ENCODE data around the gene ACTN4. TPM values are rescaled to one million over a fixed set of nuclear protein-coding genes. Genes with fewer than 3 reads are reported as not detected.

The ACTN4 gene
- total RNA-seq, 1 experiment from 2014 or later = 1,462 TPM

DNA sequence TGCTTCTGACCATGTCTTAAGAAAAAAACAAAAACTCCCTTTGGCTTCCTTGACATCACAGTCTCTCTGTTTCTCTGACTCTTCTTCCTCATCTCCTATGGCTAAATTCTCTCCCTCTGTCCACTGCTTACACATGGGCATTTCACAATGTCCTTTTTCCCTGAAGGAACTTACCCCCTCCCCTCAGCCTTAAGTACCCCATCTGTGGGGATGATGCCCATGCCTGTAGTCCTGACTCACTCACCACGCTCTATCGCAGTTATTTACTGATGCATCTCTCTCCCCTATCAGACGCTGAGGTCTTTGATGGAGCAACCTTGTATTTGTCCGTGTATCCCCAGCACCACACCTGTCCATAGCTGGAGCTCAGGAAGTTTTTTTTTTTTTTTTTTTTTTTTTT is 32.4 kb downstream of the ACTN4 start:
- Mint-ChIP-seq H3K4me1 (ENCODE audit: low read depth, unreplicated experiment) (peaks cover 97% of the 10 kb centered on the region), H3K27me3 (ENCODE audit: unreplicated experiment) (no peaks in the 10 kb centered on the region), H3K27ac (ENCODE audit: unreplicated experiment) (peak overlapping the region; percentile 85), H3K4me3 (ENCODE audit: low read depth, unreplicated experiment) (peak overlapping the region; percentile 31), H3K36me3 (ENCODE audit: insufficient read depth, unreplicated experiment) (peaks cover 100% of the 10 kb centered on the region), H3K9me3 (ENCODE audit: low read depth, unreplicated experiment) (peaks cover 3% of the 10 kb centered on the region)
- no TSS peak for BruUV-seq (replicated peaks)
- intact Hi-C loops (cut with micrococcal nuclease; ENCODE audit: unreplicated experiment) = no loop called here
- no peak for TF ChIP-seq CTCF (IDR thresholded peaks at IDR 0.05; ENCODE audit: unreplicated experiment)
- CTCF ChIA-PET = interaction anchor here (0.5 to 0.6 kb wide), 2 partner anchors 135 to 159 kb away, joined by 3 to 4 read pairs; no protein-coding TSS in a partner anchor
- DNase-seq = no peak

DNA sequence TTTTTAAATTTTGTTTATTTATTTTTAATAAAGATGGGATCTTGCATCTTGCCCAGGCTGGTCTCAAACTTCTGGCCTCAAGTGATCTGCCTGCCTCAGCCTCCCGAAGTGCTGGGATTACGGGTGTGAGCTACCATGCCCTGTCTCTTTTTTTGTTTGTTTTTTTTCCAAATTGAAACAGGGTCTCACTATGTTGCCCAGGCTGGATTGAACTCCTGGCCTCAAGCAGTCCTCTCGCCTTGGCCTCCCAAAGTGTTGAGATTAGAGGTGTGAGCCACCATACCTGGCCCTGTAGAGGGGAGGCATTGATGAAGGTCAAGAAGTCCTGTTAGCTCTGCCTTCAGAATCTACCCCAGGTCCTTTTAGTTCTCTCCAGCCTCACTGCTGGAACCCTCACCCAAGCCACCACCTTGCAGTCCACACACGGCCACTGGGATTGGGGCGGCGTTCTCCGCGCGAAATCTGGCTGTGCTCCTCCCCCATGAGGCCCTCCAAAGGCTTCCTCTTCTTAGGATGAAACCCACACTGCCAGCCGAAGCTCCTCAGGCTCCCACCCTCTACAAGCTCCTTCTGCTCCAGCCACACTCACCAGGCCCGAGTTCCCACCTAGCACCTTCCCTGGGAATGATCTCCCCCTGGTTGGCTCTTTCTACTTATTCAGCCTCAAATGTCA is 34.9 kb downstream of the ACTN4 start:
- DNase-seq = no peak
- Mint-ChIP-seq H3K27me3 (ENCODE audit: unreplicated experiment) (no peaks in the 10 kb centered on the region), H3K27ac (ENCODE audit: unreplicated experiment) (peak overlapping the region; percentile 100), H3K9me3 (ENCODE audit: low read depth, unreplicated experiment) (peaks cover 3% of the 10 kb centered on the region), H3K36me3 (ENCODE audit: insufficient read depth, unreplicated experiment) (peaks cover 100% of the 10 kb centered on the region), H3K4me3 (ENCODE audit: low read depth, unreplicated experiment) (peak overlapping the region; percentile 61), H3K4me1 (ENCODE audit: low read depth, unreplicated experiment) (peaks cover 96% of the 10 kb centered on the region)
- BruUV-seq (replicated peaks) = no TSS peak
- TF ChIP-seq CTCF (IDR thresholded peaks at IDR 0.05; ENCODE audit: unreplicated experiment) = no peak
- intact Hi-C loops (cut with micrococcal nuclease; ENCODE audit: unreplicated experiment) = loop anchor here (2.0 kb wide), 1 partner anchor 16 kb away; no protein-coding TSS in a partner anchor
- CTCF ChIA-PET = interaction anchor here (0.9 to 1.9 kb wide), 6 partner anchors 11 to 279 kb away, joined by 3 to 22 read pairs (median 6); partner anchors contain the start of gene FAM98C

- Mint-ChIP-seq H3K36me3 (ENCODE audit: insufficient read depth, unreplicated experiment) (peaks cover 100% of the 10 kb centered on the region), H3K27ac (ENCODE audit: unreplicated experiment) (peak overlapping the region; percentile 100), H3K9me3 (ENCODE audit: low read depth, unreplicated experiment) (peaks cover 3% of the 10 kb centered on the region), H3K4me3 (ENCODE audit: low read depth, unreplicated experiment) (peak overlapping the region; percentile 61), H3K4me1 (ENCODE audit: low read depth, unreplicated experiment) (peaks cover 96% of the 10 kb centered on the region), H3K27me3 (ENCODE audit: unreplicated experiment) (no peaks in the 10 kb centered on the region)
- CTCF ChIA-PET = interaction anchor here (0.6 to 1.9 kb wide), 11 partner anchors 9 to 391 kb away, joined by 3 to 22 read pairs (median 4); partner anchors contain the start of gene FAM98C
- DNase-seq = no peak
- no peak for TF ChIP-seq CTCF (IDR thresholded peaks at IDR 0.05; ENCODE audit: unreplicated experiment)
- intact Hi-C loops (cut with micrococcal nuclease; ENCODE audit: unreplicated experiment) = loop anchor here (1.0 to 2.0 kb wide), 2 partner anchors 10 to 16 kb away; no protein-coding TSS in a partner anchor
- TSS peak; percentile 84 for BruUV-seq (replicated peaks)
These were observed 35.5 kb downstream of the ACTN4 start for GRCh38 chr19:38682872-38683392.

DNA sequence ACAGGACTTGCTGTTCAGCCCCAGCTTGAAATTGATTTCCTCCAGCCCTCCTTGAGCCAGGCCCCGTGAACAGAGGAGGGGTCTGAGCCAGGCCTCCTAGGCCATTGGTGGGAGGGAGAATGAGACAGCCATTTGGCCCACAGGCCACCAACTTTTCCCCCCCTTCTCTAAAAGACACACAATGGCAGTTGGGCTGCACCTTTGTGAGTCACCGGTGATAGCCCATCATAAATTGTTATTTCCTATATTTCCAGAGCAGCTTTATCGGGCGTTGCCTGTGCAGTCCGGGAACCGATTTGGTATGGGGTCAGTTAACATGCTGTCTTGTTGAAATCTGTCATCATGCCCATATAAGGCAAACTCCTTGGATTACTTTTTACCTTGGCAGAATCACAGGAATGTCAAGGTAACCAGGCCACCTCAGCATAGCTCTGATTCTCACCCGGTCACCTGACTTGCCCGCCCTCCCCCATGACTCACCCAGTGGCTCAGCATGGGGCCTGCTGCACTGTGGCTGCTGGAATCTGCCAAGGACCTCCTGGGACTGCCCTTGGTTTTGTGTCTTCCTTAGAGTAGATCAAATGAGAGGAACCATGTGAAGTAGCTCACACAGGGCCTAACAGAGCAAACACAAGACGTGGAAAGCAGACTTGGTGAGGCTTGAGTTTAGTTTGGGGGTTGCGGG is 36.1 kb downstream of the ACTN4 start:
- no TSS peak for BruUV-seq (replicated peaks)
- Mint-ChIP-seq H3K27ac (ENCODE audit: unreplicated experiment) (peak overlapping the region; percentile 100), H3K4me3 (ENCODE audit: low read depth, unreplicated experiment) (peak overlapping the region; percentile 61), H3K9me3 (ENCODE audit: low read depth, unreplicated experiment) (peaks cover 3% of the 10 kb centered on the region), H3K27me3 (ENCODE audit: unreplicated experiment) (no peaks in the 10 kb centered on the region), H3K36me3 (ENCODE audit: insufficient read depth, unreplicated experiment) (peaks cover 100% of the 10 kb centered on the region), H3K4me1 (ENCODE audit: low read depth, unreplicated experiment) (peaks cover 93% of the 10 kb centered on the region)
- TF ChIP-seq CTCF (IDR thresholded peaks at IDR 0.05; ENCODE audit: unreplicated experiment) = no peak
- intact Hi-C loops (cut with micrococcal nuclease; ENCODE audit: unreplicated experiment) = loop anchor here (1.0 to 2.0 kb wide), 2 partner anchors 10 to 17 kb away; no protein-coding TSS in a partner anchor
- CTCF ChIA-PET = interaction anchor here (0.6 to 1.9 kb wide), 10 partner anchors 8 to 390 kb away, joined by 3 to 22 read pairs (median 5); partner anchors contain the start of gene FAM98C
- peak; percentile 99 for DNase-seq

Data from Calu3 (cell line).